Spleen (tissue), 7 donors: ENCODE measurements around the gene G6PC1.
"Not testable (repeated sequence)": the region's sequence is repeated elsewhere in the genome, so short reads cannot be mapped to it uniquely, and the experiment has no call there.

Experiments used
- CTCF ChIP-seq, 11 experiments: fragments of 200-600 bp in 7 of 11; fragments of 450-650 bp in 4 of 11; sonication (generic) in 4 of 11; IDR thresholded peaks in 8 of 11; conservative IDR thresholded peaks in 3 of 11; 1 replicate in 7 of 11; 2 replicates in 4 of 11; pipeline versions ENCODE4 v1.4.0 to v1.8.0; 2016 to 2021; ENCODE audit warnings: antibody characterized with exemption in 11 of 11, inconsistent platforms in 4 of 11, mild to moderate bottlenecking in 1 of 11
- POLR2A ChIP-seq, 3 donors: fragments of 450-650 bp; IDR thresholded peaks; one replicate each; pipeline ENCODE4 v1.5.1; 2017; ENCODE audit warnings: antibody characterized with exemption in 3 of 3, mild to moderate bottlenecking in 1 of 3
- donor health status: DM: no; HTN: no; CAD: no; lungs with moderate emphysema.
- donor health status: DM: no; HTN: no; CAD: no.
- donor health status: DM: no; HTN: no; CAD: no.

GRCh38 chr17:42915288-42915687, 14.7 kb downstream of the G6PC1 start:
- not testable (repeated sequence) for TF ChIP-seq CTCF (IDR thresholded peaks at IDR 0.05 in 8 of 11, conservative IDR thresholded peaks at IDR 0.05 in 3 of 11); POLR2A (IDR thresholded peaks at IDR 0.05)
